K562 (cell line): ENCODE results near the gene EMILIN3. TPM values are rescaled to one million over a fixed set of nuclear protein-coding genes. Genes with fewer than 3 reads are reported as not detected.

Experiments
- ATAC-seq: fragments of 200-7000 bp; cut with Tn5 transposase; 3 replicates; pipeline ENCODE4 v1.9.1; 2020; ENCODE audit warnings: moderate library complexity
- BruUV-seq: library from RNA; stranded (reverse); fragments of 400-500 nt; replicated peaks from 2 replicates; lab custom pipeline; 2021; lab: Mats Ljungman, UMichigan
- CTCF ChIA-PET: fragments of 300-600 bp; formaldehyde crosslinking; extraction: SDS; loops from one replicate; lab custom pipeline; 2021; ENCODE audit warnings: low intra/inter-chr PET ratio; lab: Yijun Ruan, JAX
- POLR2A ChIA-PET: fragments of 300-600, 350-650 bp; sonication (Branson Sonifier 250); formaldehyde crosslinking; extraction: SDS; loops from one replicate; lab custom pipeline; 2021; ENCODE audit warnings: antibody characterized with exemption, inconsistent platforms; lab: Yijun Ruan, JAX
- DNase-seq, 4 experiments: peaks; one replicate each; pipeline versions ENCODE4 v3.0.0 to v3.0.0-alpha.2; 2011 to 2018; ENCODE audit warnings: low spot score in 3 of 4, mixed read lengths in 3 of 4; ENCODE audit errors: extremely low read depth in 1 of 4
- FAIRE-seq: peaks from 2 replicates; lab custom pipeline; 2011; peaks lifted over from hg19 to GRCh38; lab: Jason Lieb, UNC
- H2AFZ ChIP-seq: 2 replicates; pipeline ENCODE4 v1.6.0; 2011; ENCODE audit warnings: low read depth, low read length, control low read depth, inconsistent platforms
- H3K27ac ChIP-seq: fragments of 200-600 bp; 3 replicates; pipeline ENCODE4 v1.8.0; 2011; ENCODE audit warnings: low read depth, mild to moderate bottlenecking, control low read depth, inconsistent platforms, low read length, moderate library complexity, mixed read lengths; ENCODE audit errors: extremely low read depth
- H3K27me3 ChIP-seq, 2 experiments: fragments of 300-600 bp in 1 of 2; 2 replicates in 1 of 2; 3 replicates in 1 of 2; pipeline versions ENCODE4 v1.6.0 to v1.8.0; 2011; ENCODE audit warnings: inconsistent platforms in 2 of 2, low read length in 2 of 2, mild to moderate bottlenecking in 1 of 2, mixed read lengths in 1 of 2, moderate library complexity in 1 of 2; ENCODE audit not compliant: control insufficient read depth in 2 of 2, insufficient read depth in 2 of 2
- H3K36me3 ChIP-seq: fragments of 300-600 bp; 3 replicates; pipeline ENCODE4 v1.8.0; 2011; ENCODE audit warnings: mild to moderate bottlenecking, low read length, inconsistent platforms; ENCODE audit not compliant: control insufficient read depth, insufficient read depth
- H3K4me1 ChIP-seq, 2 experiments: fragments of 200-600 bp in 1 of 2; replicated peaks in 1 of 2; 2 replicates in 1 of 2; 3 replicates in 1 of 2; pipeline versions ENCODE4 v1.5.1 to v1.8.0; 2011; ENCODE audit warnings: inconsistent platforms in 2 of 2, low read length in 2 of 2, mild to moderate bottlenecking in 1 of 2, mixed read lengths in 1 of 2, moderate library complexity in 1 of 2; ENCODE audit not compliant: control insufficient read depth in 2 of 2, insufficient read depth in 2 of 2
- H3K4me2 ChIP-seq: 2 replicates; pipeline ENCODE4 v1.6.1; 2011; ENCODE audit warnings: low read length, control low read depth, inconsistent platforms, mixed read lengths; ENCODE audit not compliant: insufficient read depth
- H3K4me3 ChIP-seq: fragments of 200-600 bp; sonication (generic), shearing (Covaris generic); 2 replicates; pipeline ENCODE4 v1.5.1; 2016; ENCODE audit warnings: control low read depth, inconsistent platforms
- H3K79me2 ChIP-seq: fragments of 200-600 bp; 3 replicates; pipeline ENCODE4 v1.8.0; 2011; ENCODE audit warnings: low read length, inconsistent platforms; ENCODE audit not compliant: control insufficient read depth, insufficient read depth
- H3K9ac ChIP-seq, 2 experiments: 2 replicates each; pipeline versions ENCODE4 v1.6.0 to v1.6.1; 2011; ENCODE audit warnings: low read depth in 2 of 2, low read length in 2 of 2, control low read depth in 1 of 2, inconsistent platforms in 1 of 2, mild to moderate bottlenecking in 1 of 2, mixed read lengths in 1 of 2; ENCODE audit not compliant: insufficient read depth in 1 of 2
- H3K9me1 ChIP-seq: one replicate; pipeline ENCODE4 v1.6.0; 2011; ENCODE audit warnings: inconsistent platforms, mild to moderate bottlenecking, low read length, moderate library complexity; ENCODE audit not compliant: control insufficient read depth, insufficient read depth
- H3K9me3 ChIP-seq: replicated peaks from 2 replicates; pipeline ENCODE4 v1.5.1; 2011; ENCODE audit warnings: low read depth, low read length, inconsistent platforms; ENCODE audit not compliant: control insufficient read depth, insufficient read depth
- H4K20me1 ChIP-seq: replicated peaks from 2 replicates; pipeline ENCODE4 v1.6.1; 2011; ENCODE audit warnings: low read length, inconsistent platforms, mixed read lengths; ENCODE audit not compliant: control insufficient read depth, insufficient read depth
- BRF1 ChIP-seq: IDR thresholded peaks from 3 replicates; pipeline ENCODE4 v1.6.1; 2011; ENCODE audit warnings: borderline replicate concordance, mild to moderate bottlenecking; ENCODE audit not compliant: insufficient read length; ENCODE audit errors: extremely low read depth
- CREB1 ChIP-seq, 2 experiments: sonication (generic) in 1 of 2; formaldehyde crosslinking in 1 of 2; IDR thresholded peaks; 2 replicates each; pipeline versions ENCODE4 v1.6.1 to v1.8.0; 2012 to 2022; ENCODE audit warnings: inconsistent platforms in 1 of 2, mild to moderate bottlenecking in 1 of 2, missing genetic modification reagents in 1 of 2, moderate library complexity in 1 of 2
- ELF2 ChIP-seq: fragments of 250-450 bp; sonication (Bioruptor Pico); IDR thresholded peaks from 2 replicates; pipeline ENCODE4 v1.5.0; 2021; ENCODE audit warnings: mild to moderate bottlenecking
- FOXA1 ChIP-seq: fragments of 450-650 bp; IDR thresholded peaks from 2 replicates; pipeline ENCODE4 v1.6.1; 2016; ENCODE audit warnings: mild to moderate bottlenecking, borderline replicate concordance
- MXI1 ChIP-seq: IDR thresholded peaks from 2 replicates; pipeline ENCODE4 v1.6.1; 2011; ENCODE audit warnings: low read depth, mild to moderate bottlenecking, improper control_type of control experiment, low read length
- RHOXF2B ChIP-seq: fragments of 250-450 bp; sonication (Bioruptor Pico); conservative IDR thresholded peaks from 2 replicates; pipeline ENCODE4 v1.5.1; 2021
- SIN3A ChIP-seq, 2 experiments: fragments of 150-350 bp in 1 of 2; IDR thresholded peaks; 2 replicates each; pipeline ENCODE4 v1.6.1; 2011 to 2016; ENCODE audit warnings: borderline replicate concordance in 2 of 2, low read depth in 2 of 2, low read length in 2 of 2, mild to moderate bottlenecking in 2 of 2, moderate library complexity in 2 of 2; ENCODE audit not compliant: control insufficient read depth in 1 of 2
- TARDBP ChIP-seq: fragments of 450-650 bp; IDR thresholded peaks from 2 replicates; pipeline ENCODE4 v1.6.1; 2016
- ZNF197 ChIP-seq: fragments of 200-800 bp; sonication (Bioruptor generic); IDR thresholded peaks from 2 replicates; pipeline ENCODE4 v1.6.1; 2016; ENCODE audit warnings: low read depth, missing genetic modification characterization, missing compliant biosample characterization
- ZNF316 ChIP-seq: fragments of 450-650 bp; IDR thresholded peaks from 2 replicates; pipeline ENCODE4 v1.6.1; 2016
- ZSCAN29 ChIP-seq: fragments of 450-650 bp; IDR thresholded peaks from 2 replicates; pipeline ENCODE4 v1.6.1; 2017
- WGBS: fragments of 100-300 bp; shearing (Covaris generic); methylation state at CpG from one replicate; pipeline ENCODE4 v1.1.6; 2016; ENCODE audit warnings: low coverage, mixed read lengths; ENCODE audit not compliant: insufficient coverage; ENCODE audit errors: missing lambda C conversion rate; 5-methylcytosine and 5-hydroxymethylcytosine counted together
- in situ Hi-C: fragments of 300-500 bp; cut with MboI; formaldehyde crosslinking; loops from 4 replicates; pipeline ENCODE4 v1.15.0; 2018; ENCODE audit warnings: inconsistent platforms, mixed read lengths
- intact Hi-C: fragments of 100-400 bp; cut with micrococcal nuclease; formaldehyde crosslinking; loops from 2 replicates; pipeline ENCODE4 v1.14.2; 2022
- polyA plus RNA-seq, 8 experiments: library from polyadenylated mRNA; depleted of rRNA in 4 of 8; stranded (reverse) in 5 of 8; unstranded in 3 of 8; fragments of >200 nt; fragmentation: Nextera tagmentation in 2 of 8; fragmentation: Illumina TruSeq in 1 of 8; extraction: Ambion mirVana in 2 of 8; extraction: Trizol in 1 of 8; gene quantifications; 2 replicates each; pipeline versions ENCODE4 v1.2.1 to v1.2.3, GENCODE V29; 2011 to 2014; ENCODE audit warnings: inconsistent platforms in 1 of 8, missing spikeins in 1 of 8
- total RNA-seq, 7 experiments: library from RNA; depleted of rRNA in 6 of 7; stranded (reverse); fragments of >200 nt in 6 of 7; fragmentation: Illumina TruSeq in 2 of 7; extraction: Trizol in 2 of 7; gene quantifications; 2 replicates each; pipeline versions ENCODE4 v1.2.1 to v1.2.3, GENCODE V29; 2011 to 2021; ENCODE audit warnings: low replicate concordance in 1 of 7
- TF ChIP-seq, protein P1 (sequence below), 2 experiments: fragments of 200-800 bp in 1 of 2; sonication (Bioruptor generic) in 1 of 2; sonication (generic) in 1 of 2; formaldehyde crosslinking in 1 of 2; IDR thresholded peaks in 1 of 2; conservative IDR thresholded peaks in 1 of 2; 2 replicates each; pipeline versions ENCODE4 v1.5.0 to v1.6.1; 2016 to 2020; ENCODE audit warnings: missing compliant biosample characterization in 1 of 2, missing genetic modification characterization in 1 of 2, missing genetic modification reagents in 1 of 2
- TF ChIP-seq, protein P2 (sequence below): fragments of 250-450 bp; sonication (Bioruptor Pico); IDR thresholded peaks from 2 replicates; pipeline ENCODE4 v1.4.0; 2020; ENCODE audit warnings: mild to moderate bottlenecking, moderate library complexity, borderline replicate concordance
- TF ChIP-seq, protein P3 (sequence below): sonication (generic); formaldehyde crosslinking; IDR thresholded peaks from 2 replicates; pipeline ENCODE4 v1.8.0; 2022; ENCODE audit warnings: missing genetic modification reagents, mild to moderate bottlenecking, borderline replicate concordance

The EMILIN3 gene
- total and polyA plus RNA-seq, 9 of the 15 experiments (the other 6 are each of a cell fraction or from before 2014, with no cell fraction given), result 0.01 to 0.07 TPM; not detected in 7

DNA sequence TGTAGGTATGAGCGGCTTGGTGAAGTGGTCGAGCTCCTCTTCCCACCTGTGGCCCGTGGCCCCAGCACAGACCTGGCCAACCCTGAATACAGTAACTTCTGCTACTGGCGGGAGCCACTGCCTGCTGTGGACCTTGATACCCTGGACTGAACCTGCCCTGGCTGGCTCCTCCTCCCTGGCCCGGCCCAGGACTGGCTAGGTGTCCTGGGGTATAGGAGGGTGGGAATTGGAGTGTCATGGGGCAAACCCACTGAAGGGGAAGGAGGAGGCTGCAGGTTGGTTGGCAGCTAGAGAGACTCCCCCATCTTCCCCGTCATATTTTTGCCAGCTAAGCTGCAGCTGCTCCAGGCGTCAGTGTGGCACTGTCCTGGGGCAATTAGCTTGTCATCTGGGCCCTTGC is 7.9 kb downstream of the EMILIN3 start:
- Histone ChIP-seq H3K4me1 (peaks cover 0 to 21% of the 10 kb centered on the region in 2 experiments; a peak in 1 of 5 replicates), H3K4me3 (no peak overlapping the region), H3K4me2 (no peak overlapping the region), H3K9ac (no peak overlapping the region), H3K27ac (no peak overlapping the region), H3K27me3 (peaks cover 10 to 23% of the 10 kb centered on the region in 2 experiments; a peak in 3 of 5 replicates), H3K79me2 (no peaks in the 10 kb centered on the region), H2AFZ (no peak overlapping the region), H3K9me3 (no peaks in the 10 kb centered on the region), H3K9me1 (no peaks in the 10 kb centered on the region), H3K36me3 (no peaks in the 10 kb centered on the region; the same call in 2 of the 3 replicates), H4K20me1 (peaks cover 14% of the 10 kb centered on the region)
- intact Hi-C loops (no loop called here), in situ Hi-C loops (no loop called here)
- CTCF ChIA-PET, result no interaction called here
- 59% methylated on average over 6 of the region's 7 CpGs for WGBS
- FAIRE-seq, result no peak
- POLR2A ChIA-PET, result interaction anchor here (0.6 kb wide), 2 partner anchors 249 to 320 kb away, joined by 3 read pairs; no protein-coding TSS in a partner anchor
- no peak for DNase-seq
- no TSS peak for BruUV-seq
- ATAC-seq, result no peak
- TF ChIP-seq ZNF197 (no peak), FOXA1 (no peak), ELF2 (CRISPR knock-in tag) (no peak), RHOXF2B (CRISPR knock-in tag) (no peak), MXI1 (no peak), BRF1 (no peak), SIN3A (IDR thresholded peaks at IDR 0.05; ENCODE audit: borderline replicate concordance in 2 of 2, control insufficient read depth in 1 of 2, low read depth in 2 of 2, low read length in 2 of 2) (no peak), CREB1 (IDR thresholded peaks at IDR 0.05) (no peak), CREB1 (CRISPR knock-in tag; IDR thresholded peaks at IDR 0.05) (no peak), ZSCAN29 (no peak), ZNF316 (no peak), TARDBP (no peak)
- TF ChIP-seq, protein P1, sequence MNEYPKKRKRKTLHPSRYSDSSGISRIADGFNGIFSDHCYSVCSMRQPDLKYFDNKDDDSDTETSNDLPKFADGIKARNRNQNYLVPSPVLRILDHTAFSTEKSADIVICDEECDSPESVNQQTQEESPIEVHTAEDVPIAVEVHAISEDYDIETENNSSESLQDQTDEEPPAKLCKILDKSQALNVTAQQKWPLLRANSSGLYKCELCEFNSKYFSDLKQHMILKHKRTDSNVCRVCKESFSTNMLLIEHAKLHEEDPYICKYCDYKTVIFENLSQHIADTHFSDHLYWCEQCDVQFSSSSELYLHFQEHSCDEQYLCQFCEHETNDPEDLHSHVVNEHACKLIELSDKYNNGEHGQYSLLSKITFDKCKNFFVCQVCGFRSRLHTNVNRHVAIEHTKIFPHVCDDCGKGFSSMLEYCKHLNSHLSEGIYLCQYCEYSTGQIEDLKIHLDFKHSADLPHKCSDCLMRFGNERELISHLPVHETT (CRISPR knock-in tag; conservative IDR thresholded peaks at IDR 0.05 in 1 of 2, IDR thresholded peaks at IDR 0.05 in 1 of 2), result no peak
- TF ChIP-seq, protein P2, sequence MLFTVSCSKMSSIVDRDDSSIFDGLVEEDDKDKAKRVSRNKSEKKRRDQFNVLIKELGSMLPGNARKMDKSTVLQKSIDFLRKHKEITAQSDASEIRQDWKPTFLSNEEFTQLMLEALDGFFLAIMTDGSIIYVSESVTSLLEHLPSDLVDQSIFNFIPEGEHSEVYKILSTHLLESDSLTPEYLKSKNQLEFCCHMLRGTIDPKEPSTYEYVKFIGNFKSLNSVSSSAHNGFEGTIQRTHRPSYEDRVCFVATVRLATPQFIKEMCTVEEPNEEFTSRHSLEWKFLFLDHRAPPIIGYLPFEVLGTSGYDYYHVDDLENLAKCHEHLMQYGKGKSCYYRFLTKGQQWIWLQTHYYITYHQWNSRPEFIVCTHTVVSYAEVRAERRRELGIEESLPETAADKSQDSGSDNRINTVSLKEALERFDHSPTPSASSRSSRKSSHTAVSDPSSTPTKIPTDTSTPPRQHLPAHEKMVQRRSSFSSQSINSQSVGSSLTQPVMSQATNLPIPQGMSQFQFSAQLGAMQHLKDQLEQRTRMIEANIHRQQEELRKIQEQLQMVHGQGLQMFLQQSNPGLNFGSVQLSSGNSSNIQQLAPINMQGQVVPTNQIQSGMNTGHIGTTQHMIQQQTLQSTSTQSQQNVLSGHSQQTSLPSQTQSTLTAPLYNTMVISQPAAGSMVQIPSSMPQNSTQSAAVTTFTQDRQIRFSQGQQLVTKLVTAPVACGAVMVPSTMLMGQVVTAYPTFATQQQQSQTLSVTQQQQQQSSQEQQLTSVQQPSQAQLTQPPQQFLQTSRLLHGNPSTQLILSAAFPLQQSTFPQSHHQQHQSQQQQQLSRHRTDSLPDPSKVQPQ (CRISPR knock-in tag), result no peak
- TF ChIP-seq, protein P3, sequence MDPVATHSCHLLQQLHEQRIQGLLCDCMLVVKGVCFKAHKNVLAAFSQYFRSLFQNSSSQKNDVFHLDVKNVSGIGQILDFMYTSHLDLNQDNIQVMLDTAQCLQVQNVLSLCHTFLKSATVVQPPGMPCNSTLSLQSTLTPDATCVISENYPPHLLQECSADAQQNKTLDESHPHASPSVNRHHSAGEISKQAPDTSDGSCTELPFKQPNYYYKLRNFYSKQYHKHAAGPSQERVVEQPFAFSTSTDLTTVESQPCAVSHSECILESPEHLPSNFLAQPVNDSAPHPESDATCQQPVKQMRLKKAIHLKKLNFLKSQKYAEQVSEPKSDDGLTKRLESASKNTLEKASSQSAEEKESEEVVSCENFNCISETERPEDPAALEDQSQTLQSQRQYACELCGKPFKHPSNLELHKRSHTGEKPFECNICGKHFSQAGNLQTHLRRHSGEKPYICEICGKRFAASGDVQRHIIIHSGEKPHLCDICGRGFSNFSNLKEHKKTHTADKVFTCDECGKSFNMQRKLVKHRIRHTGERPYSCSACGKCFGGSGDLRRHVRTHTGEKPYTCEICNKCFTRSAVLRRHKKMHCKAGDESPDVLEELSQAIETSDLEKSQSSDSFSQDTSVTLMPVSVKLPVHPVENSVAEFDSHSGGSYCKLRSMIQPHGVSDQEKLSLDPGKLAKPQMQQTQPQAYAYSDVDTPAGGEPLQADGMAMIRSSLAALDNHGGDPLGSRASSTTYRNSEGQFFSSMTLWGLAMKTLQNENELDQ, result no peak
